HG02763 (cell line): Measurements from ENCODE around the gene MAP3K9.

Experiments used
- ATAC-seq: cut with Tn5 transposase; IDR thresholded peaks from one replicate; pipeline ENCODE4 v1.9.1; 2021; ENCODE audit warnings: mild to moderate bottlenecking, moderate library complexity; ENCODE audit not compliant: unreplicated experiment

The MAP3K9 gene

DNA sequence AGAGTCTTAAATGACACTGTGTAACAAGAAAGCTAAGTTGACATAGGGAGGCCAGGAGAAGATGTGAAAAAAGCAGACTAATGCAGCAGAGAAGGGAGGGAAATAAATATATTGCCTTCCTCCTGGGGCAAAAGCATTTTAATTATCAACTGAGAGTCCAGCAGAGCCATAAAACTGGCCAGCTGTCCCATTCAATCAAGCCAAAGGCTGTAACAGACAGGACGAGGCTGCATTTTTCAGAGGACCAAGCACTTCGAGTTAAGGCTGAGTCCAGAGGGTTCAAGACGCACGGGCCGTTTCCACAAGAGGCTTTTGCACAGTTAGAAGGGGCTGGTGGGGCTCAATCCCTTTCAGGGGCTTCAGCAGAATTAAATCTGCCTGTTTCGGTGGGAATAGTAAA lies 20.4 kb downstream of the MAP3K9 start:
- ATAC-seq = no peak

GRCh38 chr14:70785556-70785955 lies 23.8 kb downstream of the MAP3K9 start:
- no peak for ATAC-seq

GRCh38 chr14:70784886-70785285 lies 24.4 kb downstream of the MAP3K9 start:
- no peak for ATAC-seq

DNA sequence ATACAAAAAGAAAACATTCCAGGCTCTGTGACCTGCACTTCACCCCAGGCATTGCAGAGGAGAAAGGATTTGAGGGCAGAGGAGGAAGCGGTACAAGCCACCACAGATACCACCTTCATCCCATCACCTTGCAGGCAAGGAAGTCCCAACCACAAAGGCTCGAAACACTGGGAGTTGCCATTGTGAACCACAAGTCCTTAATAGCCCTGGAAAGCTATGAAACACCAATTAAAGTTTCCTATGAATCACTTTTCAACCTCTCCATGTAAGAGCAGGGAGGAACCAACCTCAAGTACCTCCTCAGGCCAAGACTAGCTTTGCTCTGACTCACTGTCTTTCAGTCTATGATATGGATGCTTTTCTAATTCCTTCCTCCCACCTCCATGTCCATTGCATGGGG lies 27.0 kb downstream of the MAP3K9 start:
- no peak for ATAC-seq

DNA sequence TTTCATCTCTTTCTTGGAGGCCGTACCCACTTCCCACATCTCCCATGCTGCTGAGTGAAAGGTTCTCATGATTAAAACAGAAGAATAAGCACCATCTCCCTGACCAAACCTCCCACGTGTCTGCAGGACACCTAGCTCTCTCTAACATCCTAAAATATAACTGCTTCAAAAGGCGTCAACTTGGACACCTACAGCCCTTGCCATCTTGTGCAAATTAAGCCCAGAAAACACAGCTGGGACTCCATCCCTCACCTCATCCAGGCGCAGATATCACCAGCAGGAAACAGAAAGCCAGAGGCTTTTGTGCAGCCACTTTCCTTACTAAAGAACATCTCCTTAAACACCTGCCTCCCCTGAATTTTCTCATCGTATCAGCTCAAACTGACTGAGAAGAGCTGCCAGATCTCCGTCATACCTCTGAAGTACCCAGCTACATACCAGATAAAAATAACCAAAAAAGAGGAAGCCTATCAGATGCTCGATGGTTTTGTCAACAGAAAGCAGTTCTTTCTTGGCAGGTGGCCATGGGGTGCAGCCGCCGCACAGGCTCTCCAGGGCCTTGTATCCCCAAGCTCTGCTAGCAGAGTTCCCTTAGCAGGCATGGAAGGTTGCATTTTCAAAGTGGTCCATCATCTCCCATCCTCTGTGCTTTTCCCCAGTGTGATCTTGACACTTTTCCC lies 28.8 kb downstream of the MAP3K9 start:
- no peak for ATAC-seq

GRCh38 chr14:70779667-70780066 lies 29.6 kb downstream of the MAP3K9 start:
- no peak for ATAC-seq

DNA sequence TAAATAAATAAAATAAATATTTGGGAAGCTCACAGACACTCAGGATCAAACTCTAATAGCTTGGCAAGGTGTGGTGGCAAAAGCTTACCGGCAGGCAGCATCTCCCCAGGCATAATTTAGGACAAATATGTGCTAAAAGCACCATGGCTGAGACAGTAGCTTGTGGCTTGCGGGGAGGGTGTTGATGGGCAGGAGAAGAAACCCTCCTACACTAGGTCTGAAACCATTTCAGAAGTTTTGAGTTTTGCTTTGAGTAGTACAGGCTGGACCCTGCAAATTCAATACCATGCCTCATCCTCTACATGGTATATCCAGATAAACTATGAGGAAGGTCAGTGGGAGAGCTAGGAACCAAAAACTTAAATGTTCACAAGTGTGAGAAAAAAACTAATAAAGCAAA lies 33.1 kb downstream of the MAP3K9 start:
- ATAC-seq = no peak

GRCh38 chr14:70773182-70773862 lies 36.0 kb downstream of the MAP3K9 start:
- no peak for ATAC-seq

- no peak for ATAC-seq
These were observed 37.5 kb downstream of the MAP3K9 start for GRCh38 chr14:70771781-70772212.

- no peak for ATAC-seq
These were observed 38.8 kb downstream of the MAP3K9 start for GRCh38 chr14:70770490-70770889.

DNA sequence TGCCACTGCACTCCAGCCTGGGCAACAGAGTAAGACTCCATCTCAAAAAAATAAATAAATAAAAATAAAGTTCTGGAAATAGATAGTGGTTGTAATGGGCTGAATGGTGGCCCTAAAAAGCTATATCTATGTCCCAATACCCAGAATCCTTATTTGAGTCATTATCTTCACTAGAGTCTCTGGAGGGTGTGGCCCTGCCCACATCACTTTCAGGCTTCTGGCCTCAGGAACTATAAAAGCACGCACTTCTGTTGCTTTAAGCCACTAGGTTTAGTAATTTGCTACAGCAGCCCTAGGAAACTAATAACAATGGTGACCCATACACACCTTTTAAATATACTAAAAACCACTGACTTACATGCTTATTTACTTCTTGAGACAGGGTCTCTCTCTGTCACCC lies 49.9 kb downstream of the MAP3K9 start:
- no peak for ATAC-seq

DNA sequence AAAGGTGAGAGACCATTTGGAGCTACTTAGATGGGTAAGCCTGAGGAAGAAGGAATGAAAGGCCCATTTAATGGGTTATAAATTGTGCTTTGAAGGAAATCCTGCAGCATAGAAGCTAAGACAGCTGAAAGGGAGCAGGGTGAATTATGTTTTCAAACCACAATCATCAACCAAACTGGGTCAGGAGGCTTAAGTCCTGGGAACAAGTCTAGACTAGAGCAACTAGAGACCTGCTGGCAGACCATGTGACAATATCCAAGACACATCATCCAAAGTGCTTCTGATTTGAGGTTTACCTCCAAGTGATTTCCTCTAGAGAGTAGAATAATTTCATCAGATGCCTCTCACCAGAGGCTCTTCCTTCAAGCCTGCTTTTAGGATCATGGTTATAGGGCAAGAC lies 53.7 kb downstream of the MAP3K9 start:
- ATAC-seq = no peak

DNA sequence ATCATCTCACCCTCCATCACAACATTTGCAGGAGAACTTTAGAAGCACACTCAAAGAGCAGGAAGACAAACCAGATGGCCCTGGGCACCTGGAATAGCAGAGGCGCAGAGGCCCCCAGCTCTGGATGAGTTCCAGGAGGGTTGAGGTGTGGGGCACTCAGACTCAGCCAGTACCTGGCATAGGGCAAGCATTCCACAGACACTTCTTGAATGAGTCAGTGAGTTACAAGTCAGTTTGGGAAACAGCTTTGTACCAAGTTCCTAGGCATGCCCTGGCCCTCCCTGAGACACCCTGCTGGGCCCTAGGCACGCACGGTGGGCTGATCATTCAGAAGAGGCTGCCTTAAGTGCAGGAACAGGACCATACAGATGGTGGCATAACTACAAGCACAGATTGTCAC lies 54.3 kb downstream of the MAP3K9 start:
- no peak for ATAC-seq

DNA sequence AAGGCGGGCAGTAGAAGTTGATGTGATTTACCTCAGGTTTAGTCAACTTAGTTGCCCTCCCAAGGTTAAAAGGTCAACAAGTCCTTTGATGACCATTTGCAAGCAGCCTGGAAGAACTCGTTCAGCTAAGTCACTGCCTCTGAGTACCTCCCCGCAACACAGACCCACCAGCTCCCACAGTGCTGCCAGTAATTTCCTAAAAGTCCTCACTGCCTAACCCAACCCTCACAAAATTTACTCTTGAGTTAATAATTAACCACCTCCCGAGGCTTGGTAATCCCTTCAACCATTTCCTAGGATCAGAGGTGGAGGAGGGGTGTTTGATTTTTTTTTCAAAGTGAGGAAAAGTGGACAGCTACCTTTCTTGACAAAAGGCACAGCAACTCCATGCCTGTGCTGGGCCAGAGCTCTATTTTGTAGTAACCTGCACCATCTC lies 55.8 kb downstream of the MAP3K9 start:
- ATAC-seq = no peak

- no peak for ATAC-seq
These were observed 60.9 kb downstream of the MAP3K9 start for GRCh38 chr14:70748422-70748821.

DNA sequence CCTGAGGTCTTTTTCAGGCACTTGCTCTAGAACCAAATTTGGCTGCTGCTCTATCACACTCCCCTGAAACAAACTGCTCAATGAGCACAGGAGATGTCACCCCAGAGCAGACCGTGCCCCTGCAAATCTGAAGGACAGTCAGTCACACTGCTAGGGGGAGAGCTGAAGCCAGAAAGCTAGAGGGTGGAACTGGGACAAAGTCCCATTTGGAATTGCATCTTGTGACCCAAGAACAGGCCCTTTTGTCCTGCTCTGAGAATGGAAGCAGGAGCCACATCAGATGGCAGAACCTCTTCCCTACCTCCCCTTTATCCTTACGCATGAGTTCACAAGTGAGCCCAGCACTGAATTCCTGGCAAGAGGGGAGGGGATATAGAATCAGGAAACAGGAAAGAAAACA lies 64.7 kb downstream of the MAP3K9 start:
- ATAC-seq = no peak

DNA sequence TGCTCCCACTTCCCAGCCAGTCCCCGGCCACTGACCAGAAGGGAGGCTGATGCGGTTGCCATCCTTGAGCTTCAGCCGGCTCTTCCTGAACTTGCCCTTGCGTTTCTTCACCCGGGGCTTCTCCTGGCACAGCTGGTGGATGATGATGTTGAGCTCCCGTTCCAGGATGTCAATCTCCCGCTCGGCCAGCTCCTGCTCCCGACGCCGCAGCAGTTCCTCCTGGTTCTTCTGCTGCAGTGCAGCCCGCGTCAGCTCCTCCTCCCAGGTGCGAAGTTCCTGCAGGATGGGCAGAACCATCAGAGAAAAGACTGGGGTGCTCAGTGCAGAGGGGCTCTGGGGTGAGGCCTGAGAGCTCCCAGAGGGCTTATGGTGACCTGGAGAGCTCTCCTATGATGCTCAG lies 67.0 kb downstream of the MAP3K9 start:
- ATAC-seq = no peak

DNA sequence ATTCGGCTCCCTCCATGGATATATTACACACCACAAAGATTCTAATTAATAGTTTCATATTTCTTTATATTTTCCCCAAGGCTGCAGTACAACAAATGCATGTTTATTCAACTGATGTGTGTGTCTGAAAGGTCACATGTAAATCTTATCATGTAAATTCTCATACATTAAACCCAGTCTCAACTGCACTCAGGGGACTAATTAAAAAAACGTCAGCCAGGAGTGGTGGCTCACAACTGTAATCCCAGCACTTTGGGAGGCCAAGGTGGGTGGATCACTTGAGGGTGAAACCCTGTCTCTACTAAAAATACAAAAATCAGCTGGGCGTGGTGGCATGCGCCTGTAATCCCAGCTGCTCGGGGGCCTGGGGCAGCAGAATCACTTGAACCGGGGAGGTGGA lies 67.8 kb downstream of the MAP3K9 start:
- ATAC-seq = no peak

GRCh38 chr14:70735043-70735442 lies 74.3 kb downstream of the MAP3K9 start:
- no peak for ATAC-seq

DNA sequence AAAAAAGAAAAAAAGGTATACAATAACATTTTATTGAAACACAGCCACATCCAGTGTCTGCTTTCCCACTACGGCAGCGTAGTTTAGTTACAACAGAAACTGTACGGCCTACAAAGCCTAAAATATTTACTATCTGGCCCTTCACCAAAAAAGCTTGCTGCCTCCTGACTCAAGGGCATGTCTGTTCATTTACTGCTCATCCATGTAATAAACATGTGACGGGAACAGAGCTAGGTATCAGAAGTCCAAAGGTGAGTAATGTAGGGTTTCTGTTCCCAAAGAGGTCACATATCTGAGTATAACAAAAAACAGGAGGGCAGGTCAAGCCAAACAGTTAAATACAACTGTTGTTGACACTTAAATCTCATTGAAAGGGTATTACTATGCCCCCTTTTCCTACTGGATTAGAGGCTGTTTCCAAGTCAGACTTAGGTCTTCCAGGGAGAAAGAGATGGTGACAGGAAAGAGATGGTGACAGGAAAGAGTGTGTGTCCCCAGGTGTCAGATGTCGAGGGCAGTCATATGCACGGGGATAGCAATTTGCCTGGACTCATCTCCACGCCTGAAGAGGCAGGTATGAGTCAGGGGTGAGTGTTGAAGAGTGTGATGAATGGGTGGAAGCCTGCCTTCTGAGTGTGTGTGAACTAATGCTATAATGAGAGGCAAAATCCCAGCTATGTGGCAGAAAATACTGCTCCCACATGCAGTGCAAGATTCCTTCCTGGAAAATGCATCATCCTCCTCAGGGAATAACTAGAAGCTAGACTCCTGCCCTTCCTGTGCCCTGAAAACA lies 77.7 kb downstream of the MAP3K9 start:
- no peak for ATAC-seq

DNA sequence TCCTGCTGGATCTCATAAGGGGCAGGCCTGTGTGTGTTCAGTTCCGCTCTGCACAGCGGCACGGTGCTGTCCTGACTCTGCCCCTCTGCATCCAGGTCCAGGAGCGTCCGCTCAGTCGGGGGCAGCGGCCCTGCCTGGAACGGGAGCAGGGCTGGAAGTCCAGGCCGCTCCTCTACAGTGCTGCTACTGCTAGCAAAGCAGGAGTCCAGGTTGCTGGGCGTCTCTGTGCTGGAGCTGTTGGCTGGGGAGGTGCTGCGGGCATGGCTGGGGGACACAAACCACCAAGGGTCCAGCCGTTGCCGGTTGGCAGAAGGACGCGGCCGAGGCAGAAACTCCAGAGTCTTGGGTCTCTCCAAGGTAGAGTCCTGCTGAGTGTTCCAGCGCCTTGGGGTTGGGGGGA lies 78.9 kb downstream of the MAP3K9 start:
- no peak for ATAC-seq
